ENCODE data around the gene CTSL. TPM values are rescaled to one million over a fixed set of nuclear protein-coding genes. Genes with fewer than 3 reads are reported as not detected.

CTSL gene
- total and polyA plus RNA-seq, 7 donors = 45.8 to 995 (median 75.3) TPM

GRCh38 chr9:87733273-87734052 lies 7.5 kb downstream of the CTSL start:
- H3K27me3 ChIP-seq (ENCODE audit: insufficient read depth in 3 of 3, low read length in 2 of 3) = peaks cover 0 to 2% (median 0%) of the 10 kb centered on the region in 3 donors
- no peak overlapping the region for H3K27ac ChIP-seq
- intact Hi-C loops (cut with DNase I) = no loop called here
- WGBS, 3 donors = 83 to 89% (median 89%) methylated on average over 7 of the region's 7 CpGs
- no peak overlapping the region for H3K4me3 ChIP-seq
- ATAC-seq (no peak), DNase-seq (no peak)
- no peak for TF ChIP-seq CTCF (IDR thresholded peaks at IDR 0.05)
- peaks cover 9 to 44% of the 10 kb centered on the region in 2 donors for H3K36me3 ChIP-seq (ENCODE audit: insufficient read depth in 1 of 2, low read depth in 1 of 2)
- H3K9me3 ChIP-seq = no peaks in the 10 kb centered on the region
- peaks cover 5% of the 10 kb centered on the region for H3K4me1 ChIP-seq

- Histone ChIP-seq H3K36me3 (ENCODE audit: insufficient read depth in 1 of 2, low read depth in 1 of 2) (peaks cover 4 to 37% of the 10 kb centered on the region in 2 donors), H3K9me3 (no peaks in the 10 kb centered on the region), H3K4me3 (no peak overlapping the region), H3K4me1 (peaks cover 5% of the 10 kb centered on the region), H3K27me3 (ENCODE audit: insufficient read depth in 3 of 3, low read length in 2 of 3) (peaks cover 0 to 2% (median 0%) of the 10 kb centered on the region in 3 donors), H3K27ac (no peak overlapping the region)
- 31 to 46% (median 41%) methylated on average over 2 of the region's 2 CpGs for WGBS, 3 donors
- DNase-seq (no peak), ATAC-seq (no peak)
- no peak for TF ChIP-seq CTCF (IDR thresholded peaks at IDR 0.05)
- intact Hi-C loops (cut with DNase I) = no loop called here
These were observed 8.2 kb downstream of the CTSL start for GRCh38 chr9:87734106-87734505.

GRCh38 chr9:87739546-87739945 lies 13.6 kb downstream of the CTSL start:
- DNase-seq = no peak
- 67 to 83% (median 72%) methylated on average over 3 of the region's 3 CpGs for WGBS, 3 donors
- H3K27ac ChIP-seq = no peak overlapping the region
- TF ChIP-seq CTCF (IDR thresholded peaks at IDR 0.05) = no peak
- no peaks in the 10 kb centered on the region for H3K9me3 ChIP-seq
- no peaks in the 10 kb centered on the region for H3K4me1 ChIP-seq
- H3K27me3 ChIP-seq (ENCODE audit: insufficient read depth in 3 of 3, low read length in 2 of 3) = peaks cover 0 to 7% (median 4%) of the 10 kb centered on the region in 3 donors
- H3K4me3 ChIP-seq = no peak overlapping the region
- no peak for ATAC-seq
- no peaks in the 10 kb centered on the region for H3K36me3 ChIP-seq (ENCODE audit: insufficient read depth in 1 of 2, low read depth in 1 of 2)
- intact Hi-C loops (cut with DNase I) = no loop called here

GRCh38 chr9:87740209-87740608 lies 14.3 kb downstream of the CTSL start:
- no peak for DNase-seq
- no peak for ATAC-seq
- Histone ChIP-seq H3K27ac (no peak overlapping the region), H3K4me1 (no peaks in the 10 kb centered on the region), H3K36me3 (ENCODE audit: insufficient read depth in 1 of 2, low read depth in 1 of 2) (no peaks in the 10 kb centered on the region), H3K4me3 (no peak overlapping the region), H3K27me3 (ENCODE audit: insufficient read depth in 3 of 3, low read length in 2 of 3) (peaks cover 0 to 7% (median 4%) of the 10 kb centered on the region in 3 donors), H3K9me3 (no peaks in the 10 kb centered on the region)
- intact Hi-C loops (cut with DNase I) = no loop called here
- WGBS, 3 donors = 57 to 79% (median 68%) methylated on average over 3 of the region's 3 CpGs
- no peak for TF ChIP-seq CTCF (IDR thresholded peaks at IDR 0.05)
